Measurements from ENCODE around the gene ZNF346.

ZNF346 gene

DNA sequence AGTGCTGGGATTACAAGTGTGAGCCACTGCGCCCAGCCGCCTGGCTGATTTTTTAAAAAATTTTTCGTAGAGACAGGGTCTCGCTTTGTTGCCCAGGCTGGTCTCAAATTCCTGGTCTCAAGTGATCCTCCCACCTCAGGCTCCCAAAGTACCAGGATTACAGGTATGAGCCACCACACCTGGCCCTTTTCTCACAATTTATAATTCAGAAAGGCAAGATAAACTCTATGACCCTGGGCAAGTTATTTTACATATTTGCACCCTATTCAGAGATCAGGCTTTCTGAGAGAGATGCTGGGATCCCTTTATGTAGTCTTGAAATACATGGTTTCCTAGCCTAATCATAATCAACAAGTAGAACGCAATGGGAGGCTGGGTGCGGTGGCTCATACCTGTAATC, 20.6 kb downstream of the ZNF346 start:
- Histone ChIP-seq H3K9me2 (replicated peaks; ENCODE audit: low read depth, low read length) (no peaks in the 10 kb centered on the region), H2AFZ (ENCODE audit: low read length) (no peak overlapping the region), H3K9me3 (ENCODE audit: insufficient read depth, low read depth, low read length) (no peaks in the 10 kb centered on the region), H3K79me2 (ENCODE audit: insufficient read depth, low read length) (no peaks in the 10 kb centered on the region), H3F3A (ENCODE audit: low read depth) (no peaks in the 10 kb centered on the region), H3K36me3 (ENCODE audit: insufficient read depth, low read length) (peaks cover 22% of the 10 kb centered on the region; the same call in 1 of the 2 replicates), H3K9ac (ENCODE audit: low read depth, low read length, poor library complexity, severe bottlenecking) (no peak overlapping the region), H3K4me1 (ENCODE audit: insufficient read depth, low read length, poor library complexity, severe bottlenecking) (no peaks in the 10 kb centered on the region), H4K20me1 (ENCODE audit: insufficient read depth, low read length, poor library complexity, severe bottlenecking) (no peaks in the 10 kb centered on the region), H3K4me3 (ENCODE audit: low read length, poor library complexity, severe bottlenecking) (no peak overlapping the region), H3K4me2 (ENCODE audit: low read depth, low read length, poor library complexity, severe bottlenecking) (no peak overlapping the region), H3K27me3 (ENCODE audit: insufficient read depth, low read length, poor library complexity, severe bottlenecking) (no peaks in the 10 kb centered on the region)
- TF ChIP-seq, protein P1, sequence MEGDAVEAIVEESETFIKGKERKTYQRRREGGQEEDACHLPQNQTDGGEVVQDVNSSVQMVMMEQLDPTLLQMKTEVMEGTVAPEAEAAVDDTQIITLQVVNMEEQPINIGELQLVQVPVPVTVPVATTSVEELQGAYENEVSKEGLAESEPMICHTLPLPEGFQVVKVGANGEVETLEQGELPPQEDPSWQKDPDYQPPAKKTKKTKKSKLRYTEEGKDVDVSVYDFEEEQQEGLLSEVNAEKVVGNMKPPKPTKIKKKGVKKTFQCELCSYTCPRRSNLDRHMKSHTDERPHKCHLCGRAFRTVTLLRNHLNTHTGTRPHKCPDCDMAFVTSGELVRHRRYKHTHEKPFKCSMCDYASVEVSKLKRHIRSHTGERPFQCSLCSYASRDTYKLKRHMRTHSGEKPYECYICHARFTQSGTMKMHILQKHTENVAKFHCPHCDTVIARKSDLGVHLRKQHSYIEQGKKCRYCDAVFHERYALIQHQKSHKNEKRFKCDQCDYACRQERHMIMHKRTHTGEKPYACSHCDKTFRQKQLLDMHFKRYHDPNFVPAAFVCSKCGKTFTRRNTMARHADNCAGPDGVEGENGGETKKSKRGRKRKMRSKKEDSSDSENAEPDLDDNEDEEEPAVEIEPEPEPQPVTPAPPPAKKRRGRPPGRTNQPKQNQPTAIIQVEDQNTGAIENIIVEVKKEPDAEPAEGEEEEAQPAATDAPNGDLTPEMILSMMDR (conservative IDR thresholded peaks at IDR 0.05; ENCODE audit: low read length): no peak
- no peak for TF ChIP-seq EZH2phosphoT487 (IDR thresholded peaks at IDR 0.05; ENCODE audit: borderline replicate concordance)

DNA sequence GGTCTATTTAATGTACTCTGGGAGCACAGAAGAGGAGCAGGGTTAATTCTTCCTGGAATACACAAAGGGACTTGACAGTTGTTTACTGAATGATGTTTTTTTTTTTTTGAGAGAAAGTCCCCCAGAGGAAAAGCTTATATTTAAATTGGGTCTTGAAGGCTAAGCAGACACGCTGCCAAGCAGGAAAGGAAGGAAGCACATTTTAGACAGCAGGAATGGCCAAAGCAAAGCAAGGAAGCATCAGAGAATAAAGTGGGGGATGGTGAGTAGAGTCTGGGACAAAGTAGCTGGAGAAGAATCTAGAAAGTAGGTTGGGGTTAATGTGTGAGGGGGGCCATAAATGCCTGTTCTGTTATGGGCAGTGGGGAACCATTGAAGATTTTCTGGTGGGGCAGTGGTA, 21.5 kb downstream of the ZNF346 start:
- Histone ChIP-seq H3K4me3 (ENCODE audit: low read length, poor library complexity, severe bottlenecking) (no peak overlapping the region), H4K20me1 (ENCODE audit: insufficient read depth, low read length, poor library complexity, severe bottlenecking) (no peaks in the 10 kb centered on the region), H3F3A (ENCODE audit: low read depth) (no peaks in the 10 kb centered on the region), H3K79me2 (ENCODE audit: insufficient read depth, low read length) (no peaks in the 10 kb centered on the region), H3K4me2 (ENCODE audit: low read depth, low read length, poor library complexity, severe bottlenecking) (no peak overlapping the region), H2AFZ (ENCODE audit: low read length) (no peak overlapping the region), H3K9me2 (replicated peaks; ENCODE audit: low read depth, low read length) (no peaks in the 10 kb centered on the region), H3K9me3 (ENCODE audit: insufficient read depth, low read depth, low read length) (no peaks in the 10 kb centered on the region), H3K27me3 (ENCODE audit: insufficient read depth, low read length, poor library complexity, severe bottlenecking) (no peaks in the 10 kb centered on the region), H3K36me3 (ENCODE audit: insufficient read depth, low read length) (peaks cover 22% of the 10 kb centered on the region; the same call in 1 of the 2 replicates), H3K9ac (ENCODE audit: low read depth, low read length, poor library complexity, severe bottlenecking) (no peak overlapping the region), H3K4me1 (ENCODE audit: insufficient read depth, low read length, poor library complexity, severe bottlenecking) (no peaks in the 10 kb centered on the region)
- TF ChIP-seq, protein P1 (conservative IDR thresholded peaks at IDR 0.05; ENCODE audit: low read length): no peak
- TF ChIP-seq EZH2phosphoT487 (IDR thresholded peaks at IDR 0.05; ENCODE audit: borderline replicate concordance): no peak

DNA sequence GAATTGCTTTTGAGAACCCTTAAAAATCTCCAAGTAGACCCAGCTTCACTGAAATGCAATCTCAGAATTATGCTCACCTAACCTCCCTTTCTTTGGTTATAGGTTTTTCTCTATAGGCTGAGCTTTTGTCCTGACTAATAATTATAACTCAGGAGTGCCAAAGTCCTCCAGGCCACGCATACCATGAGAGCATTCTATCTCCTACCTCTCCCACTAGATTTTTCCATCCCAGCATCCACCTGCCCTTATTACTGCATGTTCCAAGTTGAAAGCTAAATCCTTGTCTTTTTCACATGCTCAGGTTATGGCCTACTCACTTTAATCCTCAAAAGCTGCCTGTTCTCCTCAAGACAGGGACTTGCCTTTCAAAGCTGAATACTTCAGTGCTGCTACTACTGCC, 22.1 kb downstream of the ZNF346 start:
- peaks cover 22% of the 10 kb centered on the region; the same call in 1 of the 2 replicates for H3K36me3 ChIP-seq (ENCODE audit: insufficient read depth, low read length)

More for the DNA sequence above, 22.1 kb downstream of the ZNF346 start:
- Histone ChIP-seq H3K27me3 (ENCODE audit: insufficient read depth, low read length, poor library complexity, severe bottlenecking) (no peaks in the 10 kb centered on the region), H3K79me2 (ENCODE audit: insufficient read depth, low read length) (no peaks in the 10 kb centered on the region), H3K4me2 (ENCODE audit: low read depth, low read length, poor library complexity, severe bottlenecking) (no peak overlapping the region), H4K20me1 (ENCODE audit: insufficient read depth, low read length, poor library complexity, severe bottlenecking) (no peaks in the 10 kb centered on the region), H2AFZ (ENCODE audit: low read length) (no peak overlapping the region), H3F3A (ENCODE audit: low read depth) (no peaks in the 10 kb centered on the region), H3K4me1 (ENCODE audit: insufficient read depth, low read length, poor library complexity, severe bottlenecking) (no peaks in the 10 kb centered on the region), H3K9me2 (replicated peaks; ENCODE audit: low read depth, low read length) (no peaks in the 10 kb centered on the region), H3K4me3 (ENCODE audit: low read length, poor library complexity, severe bottlenecking) (no peak overlapping the region), H3K9me3 (ENCODE audit: insufficient read depth, low read depth, low read length) (no peaks in the 10 kb centered on the region), H3K9ac (ENCODE audit: low read depth, low read length, poor library complexity, severe bottlenecking) (no peak overlapping the region)
- TF ChIP-seq, protein P1 (conservative IDR thresholded peaks at IDR 0.05; ENCODE audit: low read length): no peak
- no peak for TF ChIP-seq EZH2phosphoT487 (IDR thresholded peaks at IDR 0.05; ENCODE audit: borderline replicate concordance)

Data from Loucy (cell line).